GM13977 (cell line): ENCODE measurements around the gene APOLD1.
"Not testable (repeated sequence)": the region's sequence is repeated elsewhere in the genome, so short reads cannot be mapped to it uniquely, and the experiment has no call there.

Experiments used
- DNase-seq: peaks from one replicate; pipeline ENCODE4 v3.0.0; 2012; ENCODE audit warnings: low spot score
- CTCF ChIP-seq: IDR thresholded peaks from 2 replicates; pipeline ENCODE4 v1.5.1; 2012; ENCODE audit warnings: mild to moderate bottlenecking, control low read depth; ENCODE audit not compliant: insufficient read depth; ENCODE audit errors: extremely low read depth, missing control alignments
- in situ Hi-C: fragments of 300-500 bp; cut with MboI; formaldehyde crosslinking; loops from one replicate; pipeline ENCODE4 v1.12.0; 2022; ENCODE audit warnings: low sequenced_read_pairs, low pct_unique_long_range_greater_than_20kb, mixed read lengths, inconsistent platforms; ENCODE audit not compliant: unreplicated experiment

APOLD1 gene

GRCh38 chr12:12837813-12838153 lies 52.3 kb downstream of the APOLD1 start:
- no peak for TF ChIP-seq CTCF
- no peak for DNase-seq
- in situ Hi-C loops, result no loop called here

- no peak for TF ChIP-seq CTCF
- in situ Hi-C loops, result no loop called here
Observed at GRCh38 chr12:12839003-12839395, 53.5 kb downstream of the APOLD1 start.

GRCh38 chr12:12839439-12839838 lies 54.0 kb downstream of the APOLD1 start:
- DNase-seq, in situ Hi-C loops: not testable (repeated sequence)

More at GRCh38 chr12:12839003-12839395, 53.5 kb downstream of the APOLD1 start:
- DNase-seq, result no peak

- no peak for TF ChIP-seq CTCF
- DNase-seq, result no peak
- in situ Hi-C loops, result no loop called here
Observed at GRCh38 chr12:12839873-12840579, 54.6 kb downstream of the APOLD1 start.

GRCh38 chr12:12840580-12840899 lies 55.1 kb downstream of the APOLD1 start:
- DNase-seq, result no peak
- no peak for TF ChIP-seq CTCF
- in situ Hi-C loops, result no loop called here
